Transverse colon (tissue), 4 donors: ENCODE data around the gene FANCE. TPM values are rescaled to one million over a fixed set of nuclear protein-coding genes. Genes with fewer than 3 reads are reported as not detected.

Experiments
- DNase-seq: peaks from one replicate; pipeline ENCODE4 v3.0.0-alpha.2; 2019
- H3K27ac ChIP-seq, 4 donors: fragments of 200-600 bp; sonication (generic); 2 replicates each; pipeline ENCODE4 v1.5.1; 2016 to 2018; ENCODE audit warnings: inconsistent platforms in 4 of 4
- H3K27me3 ChIP-seq: fragments of 200-600 bp; sonication (generic); 2 replicates; pipeline ENCODE4 v1.5.1; 2017; ENCODE audit warnings: inconsistent platforms
- H3K36me3 ChIP-seq, 4 donors: fragments of 200-600 bp; sonication (generic); 2 replicates each; pipeline ENCODE4 v1.5.1; 2017 to 2019; ENCODE audit warnings: inconsistent platforms in 4 of 4
- H3K4me1 ChIP-seq, 4 donors: fragments of 200-600 bp; sonication (generic); 2 replicates each; pipeline ENCODE4 v1.5.1; 2017 to 2020; ENCODE audit warnings: inconsistent platforms in 4 of 4
- H3K4me3 ChIP-seq, 4 donors: fragments of 200-600 bp; sonication (generic); 1 replicate in 1 of 4; 2 replicates in 3 of 4; pipeline versions ENCODE4 v1.5.1 to v1.6.1; 2017 to 2019; ENCODE audit warnings: inconsistent platforms in 4 of 4
- H3K9me3 ChIP-seq, 2 donors: fragments of 200-600 bp; sonication (generic); 2 replicates each; pipeline ENCODE4 v1.5.1; 2017 to 2019; ENCODE audit warnings: inconsistent platforms in 2 of 2
- CTCF ChIP-seq, 5 experiments: fragments of 200-600 bp in 3 of 5; fragments of 450-650 bp in 2 of 5; sonication (generic) in 3 of 5; IDR thresholded peaks; 1 replicate in 2 of 5; 2 replicates in 3 of 5; pipeline ENCODE4 v1.5.1; 2016 to 2017; ENCODE audit warnings: antibody characterized with exemption in 5 of 5, inconsistent platforms in 3 of 5, mild to moderate bottlenecking in 2 of 5, moderate library complexity in 1 of 5
- EP300 ChIP-seq: sonication (generic); formaldehyde crosslinking; IDR thresholded peaks from one replicate; pipeline ENCODE4 v1.6.1; 2017; ENCODE audit warnings: antibody characterized with exemption, low read depth
- POLR2A ChIP-seq: fragments of 450-650 bp; IDR thresholded peaks from one replicate; pipeline ENCODE4 v1.6.1; 2016; ENCODE audit warnings: antibody characterized with exemption, mild to moderate bottlenecking, moderate library complexity
- POLR2AphosphoS5 ChIP-seq, 3 donors: sonication (generic); formaldehyde crosslinking; IDR thresholded peaks; one replicate each; pipeline ENCODE4 v1.6.1; 2016; ENCODE audit warnings: antibody characterized with exemption in 3 of 3
- WGBS, 2 donors: methylation state at CpG; one replicate each; pipeline ENCODE4 v1.1.5; 2018; ENCODE audit warnings: low coverage in 1 of 2; 5-methylcytosine and 5-hydroxymethylcytosine counted together
- in situ Hi-C, 4 donors: fragments of 200-750 bp; cut with MboI; loops; one replicate each; pipeline versions ENCODE4 v1.15.0 to v1.15.1; 2017; ENCODE audit warnings: low sequenced_read_pairs in 3 of 4, low pct_ligation_motif_present in 1 of 4, low pct_unique_long_range_greater_than_20kb in 1 of 4
- intact Hi-C: fragments of 100-400 bp; cut with DNase I; formaldehyde crosslinking; loops from one replicate; pipeline ENCODE4 v1.15.1; 2023; ENCODE audit warnings: low total_unique reads
- total RNA-seq, 4 donors: library from RNA; depleted of rRNA; stranded (reverse); fragments of >200 nt; gene quantifications; one replicate each; pipeline ENCODE4 v1.1.0, GENCODE V29; 2016

The FANCE gene
- total RNA-seq, 4 donors from 2014 or later = 0.75 to 30.8 (median 3.8) TPM

GRCh38 chr6:35475573-35475972 is 23.4 kb downstream of the FANCE start:
- 71% methylated on average over 4 of the region's 4 CpGs; no CpG with 5 or more reads in 1 of the 2 donors for WGBS, 2 donors
- H3K36me3 ChIP-seq = peaks cover 0 to 10% (median 0%) of the 10 kb centered on the region in 4 donors
- peaks cover 7 to 18% (median 14%) of the 10 kb centered on the region in 4 donors for H3K4me1 ChIP-seq
- intact Hi-C loops (no loop called here), in situ Hi-C loops (no loop called here)
- no peaks in the 10 kb centered on the region for H3K9me3 ChIP-seq
- no peak for TF ChIP-seq CTCF (IDR thresholded peaks at IDR 0.05)
- no peak for TF ChIP-seq EP300
- TF ChIP-seq POLR2AphosphoS5 (IDR thresholded peaks at IDR 0.05) = no peak
- no peak for TF ChIP-seq POLR2A
- no peak overlapping the region for H3K4me3 ChIP-seq
- H3K27me3 ChIP-seq = no peaks in the 10 kb centered on the region
- no peak overlapping the region for H3K27ac ChIP-seq
- DNase-seq = no peak

- Histone ChIP-seq H3K4me1 (peaks cover 3 to 13% (median 10%) of the 10 kb centered on the region in 4 donors), H3K36me3 (peaks cover 0 to 10% (median 0%) of the 10 kb centered on the region in 4 donors), H3K9me3 (no peaks in the 10 kb centered on the region), H3K4me3 (no peak overlapping the region), H3K27ac (no peak overlapping the region), H3K27me3 (no peaks in the 10 kb centered on the region)
- intact Hi-C loops (no loop called here), in situ Hi-C loops (no loop called here)
- WGBS, 2 donors = 68% methylated on average over 14 of the region's 14 CpGs; no CpG with 5 or more reads in 1 of the 2 donors
- DNase-seq = no peak
- no peak for TF ChIP-seq EP300
- no peak for TF ChIP-seq CTCF (IDR thresholded peaks at IDR 0.05)
- no peak for TF ChIP-seq POLR2AphosphoS5 (IDR thresholded peaks at IDR 0.05)
- no peak for TF ChIP-seq POLR2A
Observed at GRCh38 chr6:35476004-35476403, 23.9 kb downstream of the FANCE start.

- DNase-seq = no peak
- Histone ChIP-seq H3K36me3 (peaks cover 0 to 10% (median 0%) of the 10 kb centered on the region in 4 donors), H3K4me3 (no peak overlapping the region), H3K27me3 (no peaks in the 10 kb centered on the region), H3K4me1 (peaks cover 0 to 5% (median 2%) of the 10 kb centered on the region in 4 donors), H3K27ac (no peak overlapping the region), H3K9me3 (no peaks in the 10 kb centered on the region)
- in situ Hi-C loops = no loop called here
- TF ChIP-seq POLR2AphosphoS5 (IDR thresholded peaks at IDR 0.05) = no peak
- TF ChIP-seq POLR2A = no peak
- TF ChIP-seq CTCF (IDR thresholded peaks at IDR 0.05) = no peak
- TF ChIP-seq EP300 = no peak
- intact Hi-C loops = no loop called here
- WGBS, 2 donors = 89% methylated on average over 8 of the region's 8 CpGs; no CpG with 5 or more reads in 1 of the 2 donors
Observed at GRCh38 chr6:35477028-35477427, 24.9 kb downstream of the FANCE start.

- H3K27ac ChIP-seq = no peak overlapping the region
- no peaks in the 10 kb centered on the region for H3K27me3 ChIP-seq
- TF ChIP-seq POLR2A = no peak
- TF ChIP-seq EP300 = no peak
- TF ChIP-seq POLR2AphosphoS5 (IDR thresholded peaks at IDR 0.05) = no peak
- no peak for TF ChIP-seq CTCF (IDR thresholded peaks at IDR 0.05)
- 89 to 100% methylated on average over 2 to 5 of the region's 5 CpGs for WGBS, 2 donors
- in situ Hi-C loops (no loop called here), intact Hi-C loops (no loop called here)
- no peaks in the 10 kb centered on the region for H3K9me3 ChIP-seq
- H3K4me1 ChIP-seq = no peaks in the 10 kb centered on the region
- DNase-seq = no peak
- H3K36me3 ChIP-seq = peaks cover 0 to 10% (median 0%) of the 10 kb centered on the region in 4 donors
- no peak overlapping the region for H3K4me3 ChIP-seq
Observed at GRCh38 chr6:35477551-35478179, 25.5 kb downstream of the FANCE start.
